Panc1 (cell line): ENCODE measurements around the gene SUMF2.
"Not testable (repeated sequence)": the region's sequence is repeated elsewhere in the genome, so short reads cannot be mapped to it uniquely, and the experiment has no call there.

Source experiments
- POLR2AphosphoS5 ChIP-seq: IDR thresholded peaks from 2 replicates; pipeline ENCODE4 v1.6.1; 2012; ENCODE audit warnings: mild to moderate bottlenecking, low read depth, low read length, moderate library complexity
- SIN3A ChIP-seq: IDR thresholded peaks from 2 replicates; pipeline ENCODE4 v1.6.1; 2012; ENCODE audit warnings: low read depth, mild to moderate bottlenecking, low read length, moderate library complexity, borderline replicate concordance; ENCODE audit not compliant: insufficient read depth
- TCF7L2 ChIP-seq: IDR thresholded peaks from 2 replicates; pipeline ENCODE4 v1.6.1; 2011; ENCODE audit warnings: mild to moderate bottlenecking, low read depth, low read length, inconsistent platforms
- TF ChIP-seq, protein P1 (sequence below): fragments of 450-650 bp; IDR thresholded peaks from 2 replicates; pipeline ENCODE4 v1.5.1; 2017; ENCODE audit warnings: mild to moderate bottlenecking
- TF ChIP-seq, protein P2 (sequence below), 2 experiments: IDR thresholded peaks; 2 replicates each; pipeline ENCODE4 v1.6.1; 2011 to 2012; ENCODE audit warnings: low read depth in 2 of 2, control low read depth in 1 of 2, low read length in 1 of 2, mild to moderate bottlenecking in 1 of 2, moderate library complexity in 1 of 2; ENCODE audit not compliant: insufficient read depth in 1 of 2

DNA sequence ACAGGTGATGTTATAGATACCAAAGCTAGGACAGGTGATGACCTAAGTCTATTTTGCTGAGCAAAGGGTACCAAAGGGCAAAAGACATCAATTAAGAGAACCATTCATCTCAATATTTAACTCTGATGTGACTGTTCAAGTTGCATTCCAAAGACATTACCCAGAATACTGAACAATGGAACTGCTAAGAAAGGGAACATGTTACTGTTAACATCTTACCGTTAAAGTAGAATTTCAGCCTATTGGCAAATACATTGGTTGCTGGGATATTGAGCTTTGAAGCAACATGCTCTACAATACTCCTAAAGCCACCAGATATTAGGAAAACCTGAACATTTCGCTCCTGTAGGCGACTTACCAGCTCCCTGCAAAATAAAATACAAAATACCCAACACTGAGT lies 47.1 kb upstream of the SUMF2 start:
- TF ChIP-seq POLR2AphosphoS5, TCF7L2, SIN3A: not testable (repeated sequence)
- TF ChIP-seq, protein P1, sequence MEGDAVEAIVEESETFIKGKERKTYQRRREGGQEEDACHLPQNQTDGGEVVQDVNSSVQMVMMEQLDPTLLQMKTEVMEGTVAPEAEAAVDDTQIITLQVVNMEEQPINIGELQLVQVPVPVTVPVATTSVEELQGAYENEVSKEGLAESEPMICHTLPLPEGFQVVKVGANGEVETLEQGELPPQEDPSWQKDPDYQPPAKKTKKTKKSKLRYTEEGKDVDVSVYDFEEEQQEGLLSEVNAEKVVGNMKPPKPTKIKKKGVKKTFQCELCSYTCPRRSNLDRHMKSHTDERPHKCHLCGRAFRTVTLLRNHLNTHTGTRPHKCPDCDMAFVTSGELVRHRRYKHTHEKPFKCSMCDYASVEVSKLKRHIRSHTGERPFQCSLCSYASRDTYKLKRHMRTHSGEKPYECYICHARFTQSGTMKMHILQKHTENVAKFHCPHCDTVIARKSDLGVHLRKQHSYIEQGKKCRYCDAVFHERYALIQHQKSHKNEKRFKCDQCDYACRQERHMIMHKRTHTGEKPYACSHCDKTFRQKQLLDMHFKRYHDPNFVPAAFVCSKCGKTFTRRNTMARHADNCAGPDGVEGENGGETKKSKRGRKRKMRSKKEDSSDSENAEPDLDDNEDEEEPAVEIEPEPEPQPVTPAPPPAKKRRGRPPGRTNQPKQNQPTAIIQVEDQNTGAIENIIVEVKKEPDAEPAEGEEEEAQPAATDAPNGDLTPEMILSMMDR: not testable (repeated sequence)
- TF ChIP-seq, protein P2, sequence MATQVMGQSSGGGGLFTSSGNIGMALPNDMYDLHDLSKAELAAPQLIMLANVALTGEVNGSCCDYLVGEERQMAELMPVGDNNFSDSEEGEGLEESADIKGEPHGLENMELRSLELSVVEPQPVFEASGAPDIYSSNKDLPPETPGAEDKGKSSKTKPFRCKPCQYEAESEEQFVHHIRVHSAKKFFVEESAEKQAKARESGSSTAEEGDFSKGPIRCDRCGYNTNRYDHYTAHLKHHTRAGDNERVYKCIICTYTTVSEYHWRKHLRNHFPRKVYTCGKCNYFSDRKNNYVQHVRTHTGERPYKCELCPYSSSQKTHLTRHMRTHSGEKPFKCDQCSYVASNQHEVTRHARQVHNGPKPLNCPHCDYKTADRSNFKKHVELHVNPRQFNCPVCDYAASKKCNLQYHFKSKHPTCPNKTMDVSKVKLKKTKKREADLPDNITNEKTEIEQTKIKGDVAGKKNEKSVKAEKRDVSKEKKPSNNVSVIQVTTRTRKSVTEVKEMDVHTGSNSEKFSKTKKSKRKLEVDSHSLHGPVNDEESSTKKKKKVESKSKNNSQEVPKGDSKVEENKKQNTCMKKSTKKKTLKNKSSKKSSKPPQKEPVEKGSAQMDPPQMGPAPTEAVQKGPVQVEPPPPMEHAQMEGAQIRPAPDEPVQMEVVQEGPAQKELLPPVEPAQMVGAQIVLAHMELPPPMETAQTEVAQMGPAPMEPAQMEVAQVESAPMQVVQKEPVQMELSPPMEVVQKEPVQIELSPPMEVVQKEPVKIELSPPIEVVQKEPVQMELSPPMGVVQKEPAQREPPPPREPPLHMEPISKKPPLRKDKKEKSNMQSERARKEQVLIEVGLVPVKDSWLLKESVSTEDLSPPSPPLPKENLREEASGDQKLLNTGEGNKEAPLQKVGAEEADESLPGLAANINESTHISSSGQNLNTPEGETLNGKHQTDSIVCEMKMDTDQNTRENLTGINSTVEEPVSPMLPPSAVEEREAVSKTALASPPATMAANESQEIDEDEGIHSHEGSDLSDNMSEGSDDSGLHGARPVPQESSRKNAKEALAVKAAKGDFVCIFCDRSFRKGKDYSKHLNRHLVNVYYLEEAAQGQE (IDR thresholded peaks at IDR 0.05; ENCODE audit: insufficient read depth in 1 of 2, low read depth in 2 of 2, low read length in 1 of 2): not testable (repeated sequence)
